Activated CD8-positive, alpha-beta memory T cell treated with anti-CD3 and anti-CD28 coated beads for 24 hours (primary cell): ENCODE data around the gene FADD.
"Not testable (repeated sequence)": the region's sequence is repeated elsewhere in the genome, so short reads cannot be mapped to it uniquely, and the experiment has no call there.

Experiments
- DNase-seq: peaks from one replicate; pipeline ENCODE4 v3.0.0-alpha.2; 2020

The FADD gene

GRCh38 chr11:70183032-70183431, 20.1 kb upstream of the FADD start:
- DNase-seq, result no peak

GRCh38 chr11:70183483-70184176, 19.5 kb upstream of the FADD start:
- no peak for DNase-seq

GRCh38 chr11:70184396-70184795, 18.7 kb upstream of the FADD start:
- no peak for DNase-seq

- no peak for DNase-seq
Observed at GRCh38 chr11:70185348-70186055, 17.6 kb upstream of the FADD start.

GRCh38 chr11:70186420-70186819, 16.7 kb upstream of the FADD start:
- no peak for DNase-seq

- no peak for DNase-seq
Observed at GRCh38 chr11:70186936-70187335, 16.2 kb upstream of the FADD start.

GRCh38 chr11:70187771-70188170, 15.3 kb upstream of the FADD start:
- DNase-seq, result no peak

GRCh38 chr11:70189622-70190021, 13.5 kb upstream of the FADD start:
- DNase-seq, result no peak

GRCh38 chr11:70191495-70192140, 11.5 kb upstream of the FADD start:
- peak; percentile 78 for DNase-seq

GRCh38 chr11:70192666-70193410, 10.3 kb upstream of the FADD start:
- no peak for DNase-seq

- no peak for DNase-seq
Observed at GRCh38 chr11:70193411-70194292, 9.4 kb upstream of the FADD start.

- DNase-seq, result no peak
Observed at GRCh38 chr11:70194792-70195791, 8.0 kb upstream of the FADD start.

- no peak for DNase-seq
Observed at GRCh38 chr11:70200212-70200844, 2.8 kb upstream of the FADD start.

GRCh38 chr11:70201047-70201446, 2.0 kb upstream of the FADD start:
- DNase-seq, result not testable (repeated sequence)

GRCh38 chr11:70201882-70202861, 924 bp upstream of the FADD start:
- no peak for DNase-seq

- peak; percentile 91 for DNase-seq
Observed at GRCh38 chr11:70203751-70204465, 812 bp downstream of the FADD start.

- no peak for DNase-seq
Observed at GRCh38 chr11:70204466-70204799, 1.3 kb downstream of the FADD start.

- no peak for DNase-seq
Observed at GRCh38 chr11:70205049-70205725, 2.1 kb downstream of the FADD start.
